Measurements from ENCODE around the gene S100Z. TPM values are rescaled to one million over a fixed set of nuclear protein-coding genes. Genes with fewer than 3 reads are reported as not detected.

The S100Z gene
- total RNA-seq (2021; fragmentation: NEBNext Ultra II Directional; extraction: Animal tissue kit (Norgen Biotek cat#: 25700)) = 0.30 TPM in 1 of 2 replicates, not detected in the other
- polyA plus RNA-seq (2011; rRNA removed) = not detected in 2 replicates
- 0.17 TPM for polyA plus RNA-seq (2011; cell fraction: cytosol; rRNA removed)
- polyA plus RNA-seq (2011; cell fraction: nucleus; rRNA removed) = not detected
- not detected in 4 replicates for polyA plus RNA-seq (2012, experiment 1 of 2)
- 0.12 TPM for polyA plus RNA-seq (2012, experiment 2 of 2)
- polyA plus RNA-seq (2013, experiment 1 of 2) = 0.36 TPM
- polyA plus RNA-seq (2013, experiment 2 of 2) = 0.31 TPM
- polyA minus RNA-seq (2011; rRNA and poly(A)+ RNA removed) = not detected in 2 replicates
- not detected for polyA minus RNA-seq (2011; cell fraction: cytosol; rRNA and poly(A)+ RNA removed)
- not detected for polyA minus RNA-seq (2011; cell fraction: nucleus; rRNA and poly(A)+ RNA removed)
- long read RNA-seq, experiment 1 = 0 reads
- long read RNA-seq, experiment 2 = 0 reads

DNA sequence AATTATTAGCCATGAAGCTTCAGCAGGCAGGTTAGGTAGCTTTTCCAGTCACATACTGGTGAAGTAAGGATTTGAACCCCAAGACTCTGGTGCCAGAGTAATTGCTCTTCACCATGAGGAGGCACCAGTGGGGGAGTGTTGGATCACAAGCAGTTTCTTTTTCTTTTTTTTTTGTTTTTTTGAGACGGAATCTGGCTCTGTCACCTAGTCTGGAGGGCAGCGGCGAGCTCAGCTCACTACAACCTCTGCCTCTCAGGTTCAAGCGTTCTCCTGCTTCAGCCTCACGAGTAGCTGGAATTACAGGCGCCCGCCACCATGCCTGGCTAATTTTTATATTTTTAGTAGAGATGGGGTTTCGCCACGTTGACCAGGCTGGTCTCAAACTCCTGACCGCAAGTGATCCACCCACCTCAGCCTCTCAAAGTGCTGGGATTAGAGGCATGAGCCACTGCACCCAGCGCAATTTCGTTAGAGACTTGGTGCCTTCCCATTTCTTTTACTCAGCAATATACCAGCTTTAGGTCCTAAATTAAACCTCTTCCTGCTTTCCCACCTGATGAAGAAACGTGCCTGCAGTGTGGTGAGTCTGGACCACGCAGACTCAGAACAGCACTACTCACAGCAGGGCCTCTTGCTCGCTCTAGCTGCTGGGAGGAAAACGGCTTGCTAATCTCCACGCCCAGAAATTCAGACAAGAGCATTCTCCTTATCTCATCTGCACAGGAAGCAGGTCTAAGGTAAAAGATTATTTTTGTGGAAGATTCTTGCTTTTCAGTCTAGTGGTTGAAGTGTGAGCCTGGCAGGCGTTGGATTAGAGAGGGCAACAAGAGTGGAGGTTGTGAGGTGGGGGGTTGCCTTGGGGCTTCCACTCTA, at the start of gene S100Z:
Gene S100Z, plus strand, starts transcription at position 596 of the 873 bp plus-strand sequence. CDS start 25,346 bp downstream, outside the sequence.
- no peak within 1 kb of the TSS for H4K5ac ChIP-seq (ENCODE audit: insufficient read length, low read depth, low read length)
- H4K20me1 ChIP-seq (replicated peaks in 1 of 2; ENCODE audit: control insufficient read depth in 1 of 2, insufficient read depth in 2 of 2, low read length in 2 of 2) = no peaks in the 10 kb centered on the region
- DNase-seq (ENCODE audit: low read depth in 1 of 2, low spot score in 2 of 2) (no peak), FAIRE-seq (no peak)
- H2BK12ac ChIP-seq (ENCODE audit: low read depth, low read length) = 0 out of 2 replicates have a peak within 1 kb of the TSS, but pooled peaks have one; percentile 50
- peaks cover 3 to 7% of the 10 kb centered on the region in 2 experiments; a peak in 3 of 4 replicates for H3K9me3 ChIP-seq (ENCODE audit: insufficient read depth in 2 of 2, low read depth in 1 of 2, low read length in 1 of 2)
- H2BK20ac ChIP-seq (ENCODE audit: low read length) = no peak within 1 kb of the TSS
- H3K4ac ChIP-seq (replicated peaks; ENCODE audit: insufficient read length, low read depth, low read length) = peak within 1 kb of the TSS; percentile 94
- H3K23me2 ChIP-seq (ENCODE audit: low read depth, low read length) = no peaks in the 10 kb centered on the region
- CTCF ChIA-PET (ENCODE audit: partially characterized antibody) = interaction anchor here (1.1 to 1.9 kb wide), 3 partner anchors 19 to 247 kb away, joined by 3 to 7 read pairs (median 3); no protein-coding TSS in a partner anchor
- POLR2A ChIA-PET (ENCODE audit: partially characterized antibody) = interaction anchor here (0.8 to 1.1 kb wide), 2 partner anchors 28 to 31 kb away, joined by 3 read pairs; partner anchors contain the start of gene F2RL1
- H3K79me2 ChIP-seq (ENCODE audit: control insufficient read depth in 1 of 2, insufficient read depth in 2 of 2, low read length in 2 of 2) = no peaks in the 10 kb centered on the region
- no peak within 1 kb of the TSS; the same call in 1 of the 2 replicates for H2BK15ac ChIP-seq (ENCODE audit: low read length)
- H3K9ac ChIP-seq (replicated peaks in 1 of 4; ENCODE audit: extremely low read depth in 1 of 4, low read depth in 3 of 4, low read length in 3 of 4) = no peak within 1 kb of the TSS; a peak in 1 of 7 replicates
- 0 out of 7 replicates have a peak, but pooled peaks cover 0 to 2% (median 0%) of the 10 kb centered on the region in 4 experiments for H3K4me1 ChIP-seq (replicated peaks in 1 of 4; ENCODE audit: control insufficient read depth in 3 of 4, insufficient read depth in 4 of 4, low read length in 3 of 4)
- no peak within 1 kb of the TSS for H2AK5ac ChIP-seq (ENCODE audit: low read depth, low read length)
- no peaks in the 10 kb centered on the region; a peak in 1 of 8 replicates for H3K36me3 ChIP-seq (ENCODE audit: control insufficient read depth in 2 of 4, insufficient read depth in 4 of 4, low read length in 3 of 4)
- H3K4me2 ChIP-seq (ENCODE audit: insufficient read depth in 1 of 2, low read depth in 2 of 2, low read length in 2 of 2) = no peak within 1 kb of the TSS
- H2BK5ac ChIP-seq (ENCODE audit: low read depth, low read length) = peak within 1 kb of the TSS; percentile 56; the same call in 1 of the 2 replicates
- no peak within 1 kb of the TSS for H3K23ac ChIP-seq (ENCODE audit: insufficient read length)
- peak within 1 kb of the TSS; percentile 83 for H2BK120ac ChIP-seq (replicated peaks; ENCODE audit: low read depth, low read length)
- WGBS, 2 experiments (ENCODE audit: extremely low coverage in 1 of 2, insufficient coverage in 1 of 2, insufficient read length in 1 of 2, insufficient replicate concordance in 2 of 2, low coverage in 1 of 2, low lambda C conversion rate in 2 of 2, missing lambda C conversion rate in 1 of 2) = 85% methylated on average over 18 of the region's 18 CpGs; no CpG with 5 or more reads in 1 of the 2 experiments
- no peak within 1 kb of the TSS for H3K18ac ChIP-seq (ENCODE audit: extremely low read depth, low read length)
- no peak within 1 kb of the TSS for H2AFZ ChIP-seq (ENCODE audit: low read length)
- no peak within 1 kb of the TSS for H4K8ac ChIP-seq (ENCODE audit: extremely low read depth, insufficient read depth, low read length)
- H3K14ac ChIP-seq (ENCODE audit: insufficient read length) = peak within 1 kb of the TSS; percentile 27
- no peak within 1 kb of the TSS for H3K56ac ChIP-seq (replicated peaks; ENCODE audit: insufficient read length, low read depth, low read length)
- H3K4me3 ChIP-seq (ENCODE audit: extremely low read depth in 1 of 4, insufficient read depth in 2 of 4, low read depth in 3 of 4, low read length in 4 of 4) = no peak within 1 kb of the TSS
- H3K27me3 ChIP-seq (replicated peaks in 1 of 4; ENCODE audit: control insufficient read depth in 3 of 4, extremely low read depth in 1 of 4, insufficient read depth in 3 of 4, low read length in 3 of 4) = no peaks in the 10 kb centered on the region
- no peaks in the 10 kb centered on the region for H3K79me1 ChIP-seq (ENCODE audit: low read depth, low read length)
- no peak within 1 kb of the TSS for H3K27ac ChIP-seq (ENCODE audit: low read depth, low read length)
- H4K91ac ChIP-seq (replicated peaks; ENCODE audit: insufficient read length, low read length) = peak within 1 kb of the TSS; percentile 80
- TF ChIP-seq NANOG (IDR thresholded peaks at IDR 0.05; ENCODE audit: insufficient read depth, low read depth, low read length, poor library complexity, severe bottlenecking) (no peak), POLR2AphosphoS5 (IDR thresholded peaks at IDR 0.05; ENCODE audit: low read depth, low read length) (no peak), SP2 (IDR thresholded peaks at IDR 0.05; ENCODE audit: low read length) (no peak), HDAC2 (IDR thresholded peaks at IDR 0.05; ENCODE audit: borderline replicate concordance in 1 of 2, low read depth in 2 of 2, low read length in 2 of 2) (no peak), TAF7 (optimal IDR thresholded peaks at IDR 0.05; ENCODE audit: borderline replicate concordance, low read depth, low read length) (no peak), NRF1 (IDR thresholded peaks at IDR 0.05; ENCODE audit: low read depth, low read length) (no peak), GTF2F1 (IDR thresholded peaks at IDR 0.05; ENCODE audit: borderline replicate concordance, low read depth, low read length) (no peak)
